Fibroblast of the aortic adventitia (primary cell): ENCODE results near the gene DDX1. TPM values are rescaled to one million over a fixed set of nuclear protein-coding genes. Genes with fewer than 3 reads are reported as not detected.
A peak's percentile ranks its signal among the peaks of the same experiment; 100 is the strongest.

ENCODE experiments used
- DNase-seq: peaks from one replicate; pipeline ENCODE4 v3.0.0-alpha.2; 2010; ENCODE audit warnings: low read depth
- H3K4me3 ChIP-seq: 2 replicates; pipeline ENCODE4 v1.5.1; 2011; ENCODE audit warnings: low read depth, mild to moderate bottlenecking, control low read depth, low read length, moderate library complexity
- CTCF ChIP-seq: IDR thresholded peaks from 2 replicates; pipeline ENCODE4 v1.5.1; 2011; ENCODE audit warnings: mild to moderate bottlenecking, low read length, control low read depth, inconsistent platforms; ENCODE audit not compliant: insufficient read depth
- total RNA-seq: library from RNA; depleted of rRNA; stranded (reverse); fragments of >200 nt; gene quantifications from 2 replicates; pipeline ENCODE4 v1.2.3, GENCODE V29; 2012; ENCODE audit warnings: low replicate concordance

The DDX1 gene
- total RNA-seq, 1 donor: 110 TPM

- TF ChIP-seq CTCF: no peak
- H3K4me3 ChIP-seq: no peak overlapping the region
- DNase-seq: no peak
Measured at GRCh38 chr2:15568874-15569273, 22.8 kb upstream of the DDX1 start.

GRCh38 chr2:15570104-15570503 lies 21.6 kb upstream of the DDX1 start:
- TF ChIP-seq CTCF: no peak
- DNase-seq: no peak
- H3K4me3 ChIP-seq: no peak overlapping the region

- TF ChIP-seq CTCF: no peak
- H3K4me3 ChIP-seq: no peak overlapping the region
Measured at GRCh38 chr2:15571729-15572128, 19.9 kb upstream of the DDX1 start.

GRCh38 chr2:15577071-15577735 lies 14.5 kb upstream of the DDX1 start:
- peak; percentile 94 for TF ChIP-seq CTCF
- DNase-seq: peak; percentile 88
- no peak overlapping the region for H3K4me3 ChIP-seq

More at GRCh38 chr2:15571729-15572128, 19.9 kb upstream of the DDX1 start:
- no peak for DNase-seq

- no peak for DNase-seq
- TF ChIP-seq CTCF: no peak
- H3K4me3 ChIP-seq: no peak overlapping the region
Measured at GRCh38 chr2:15579641-15580040, 12.0 kb upstream of the DDX1 start.

GRCh38 chr2:15580451-15580850 lies 11.2 kb upstream of the DDX1 start:
- no peak for DNase-seq
- TF ChIP-seq CTCF: no peak
- no peak overlapping the region for H3K4me3 ChIP-seq
